ENCODE results near the gene UBE2U.

DNA sequence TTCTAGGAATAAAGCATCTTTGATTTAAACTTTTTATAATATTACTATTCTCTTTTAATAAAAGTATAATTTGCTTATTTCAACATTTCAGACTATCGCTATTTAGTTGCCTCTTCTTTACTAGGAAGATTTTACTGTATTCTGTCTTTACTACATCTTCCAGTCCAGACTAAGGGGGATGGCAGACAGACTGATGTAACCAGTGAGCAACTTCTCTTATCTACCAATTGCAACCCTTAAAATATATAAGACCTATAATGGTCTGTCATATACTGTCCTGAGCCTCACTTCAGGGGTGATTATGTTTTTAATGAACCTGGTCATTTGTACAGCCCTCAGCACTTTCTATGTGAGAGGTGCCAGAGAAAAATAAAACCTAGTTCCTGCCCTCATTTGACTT, 87.0 kb downstream of the UBE2U start:
- TF ChIP-seq, protein P1, sequence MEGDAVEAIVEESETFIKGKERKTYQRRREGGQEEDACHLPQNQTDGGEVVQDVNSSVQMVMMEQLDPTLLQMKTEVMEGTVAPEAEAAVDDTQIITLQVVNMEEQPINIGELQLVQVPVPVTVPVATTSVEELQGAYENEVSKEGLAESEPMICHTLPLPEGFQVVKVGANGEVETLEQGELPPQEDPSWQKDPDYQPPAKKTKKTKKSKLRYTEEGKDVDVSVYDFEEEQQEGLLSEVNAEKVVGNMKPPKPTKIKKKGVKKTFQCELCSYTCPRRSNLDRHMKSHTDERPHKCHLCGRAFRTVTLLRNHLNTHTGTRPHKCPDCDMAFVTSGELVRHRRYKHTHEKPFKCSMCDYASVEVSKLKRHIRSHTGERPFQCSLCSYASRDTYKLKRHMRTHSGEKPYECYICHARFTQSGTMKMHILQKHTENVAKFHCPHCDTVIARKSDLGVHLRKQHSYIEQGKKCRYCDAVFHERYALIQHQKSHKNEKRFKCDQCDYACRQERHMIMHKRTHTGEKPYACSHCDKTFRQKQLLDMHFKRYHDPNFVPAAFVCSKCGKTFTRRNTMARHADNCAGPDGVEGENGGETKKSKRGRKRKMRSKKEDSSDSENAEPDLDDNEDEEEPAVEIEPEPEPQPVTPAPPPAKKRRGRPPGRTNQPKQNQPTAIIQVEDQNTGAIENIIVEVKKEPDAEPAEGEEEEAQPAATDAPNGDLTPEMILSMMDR (IDR thresholded peaks at IDR 0.05; ENCODE audit: low read length) = no peak
- TF ChIP-seq EZH2 (IDR thresholded peaks at IDR 0.05; ENCODE audit: borderline replicate concordance, low read length) = no peak
